H1 (cell line): Measurements from ENCODE around the gene NANOGP8. TPM values are rescaled to one million over a fixed set of nuclear protein-coding genes. Genes with fewer than 3 reads are reported as not detected.

Experiments used
- CTCF ChIA-PET: fragments of 300-600 bp; sonication (Branson Sonifier 250); formaldehyde crosslinking; loops from one replicate; lab custom pipeline; 2021; ENCODE audit not compliant: partially characterized antibody; lab: Charles Lee
- POLR2A ChIA-PET: fragments of 300-600 bp; sonication (Branson Sonifier 250); formaldehyde crosslinking; loops from one replicate; lab custom pipeline; 2021; ENCODE audit warnings: inconsistent platforms; ENCODE audit not compliant: partially characterized antibody; lab: Charles Lee
- DNase-seq, 2 experiments: peaks; one replicate each; pipeline versions ENCODE4 v3.0.0 to v3.0.0-alpha.2; 2010 to 2022; ENCODE audit warnings: low spot score in 2 of 2, low read depth in 1 of 2, mixed read lengths in 1 of 2
- FAIRE-seq: peaks from 2 replicates; lab custom pipeline; 2011; peaks lifted over from hg19 to GRCh38; lab: Jason Lieb, UNC
- H2AFZ ChIP-seq: 2 replicates; pipeline ENCODE4 v1.8.1; 2012; ENCODE audit warnings: low read length, inconsistent platforms
- H2AK5ac ChIP-seq: 2 replicates; pipeline ENCODE4 v1.6.1; 2013; ENCODE audit warnings: low read depth, low read length
- H2BK120ac ChIP-seq: replicated peaks from 2 replicates; pipeline ENCODE3; 2013; ENCODE audit warnings: low read depth, low read length, inconsistent platforms
- H2BK12ac ChIP-seq: 2 replicates; pipeline ENCODE4 v1.6.1; 2013; ENCODE audit warnings: low read depth, low read length
- H2BK15ac ChIP-seq: 2 replicates; pipeline ENCODE4 v1.6.1; 2013; ENCODE audit warnings: low read length
- H2BK20ac ChIP-seq: 2 replicates; pipeline ENCODE4 v1.6.1; 2013; ENCODE audit warnings: low read length
- H2BK5ac ChIP-seq: 2 replicates; pipeline ENCODE4 v1.6.1; 2013; ENCODE audit warnings: low read depth, low read length
- H3K14ac ChIP-seq: 2 replicates; pipeline ENCODE4 v1.6.1; 2013; ENCODE audit warnings: inconsistent platforms; ENCODE audit not compliant: insufficient read length
- H3K18ac ChIP-seq: 2 replicates; pipeline ENCODE4 v1.6.1; 2013; ENCODE audit warnings: low read length; ENCODE audit errors: extremely low read depth
- H3K23ac ChIP-seq: 2 replicates; pipeline ENCODE4 v1.6.1; 2013; ENCODE audit warnings: inconsistent platforms; ENCODE audit not compliant: insufficient read length
- H3K23me2 ChIP-seq: 2 replicates; pipeline ENCODE4 v1.6.1; 2013; ENCODE audit warnings: low read depth, low read length
- H3K27ac ChIP-seq: 2 replicates; pipeline ENCODE4 v1.6.1; 2011; ENCODE audit warnings: low read depth, low read length, inconsistent platforms
- H3K27me3 ChIP-seq, 4 experiments: replicated peaks in 1 of 4; 1 replicate in 1 of 4; 2 replicates in 3 of 4; pipeline versions ENCODE4 v1.6.1 to v1.8.1; 2011 to 2013; ENCODE audit warnings: low read length in 3 of 4, mild to moderate bottlenecking in 3 of 4, inconsistent platforms in 2 of 4, mixed read lengths in 2 of 4, moderate library complexity in 1 of 4; ENCODE audit not compliant: control insufficient read depth in 3 of 4, insufficient read depth in 3 of 4; ENCODE audit errors: extremely low read depth in 1 of 4
- H3K36me3 ChIP-seq, 4 experiments: 2 replicates each; pipeline versions ENCODE4 v1.6.1 to v1.8.1; 2011 to 2013; ENCODE audit warnings: mild to moderate bottlenecking in 4 of 4, low read length in 3 of 4, moderate library complexity in 2 of 4, control low read depth in 1 of 4, inconsistent platforms in 1 of 4; ENCODE audit not compliant: insufficient read depth in 4 of 4, control insufficient read depth in 2 of 4
- H3K4ac ChIP-seq: replicated peaks from 2 replicates; pipeline ENCODE3; 2013; ENCODE audit warnings: low read length, low read depth, mixed read lengths, inconsistent platforms; ENCODE audit not compliant: insufficient read length
- H3K4me1 ChIP-seq, 4 experiments: replicated peaks in 1 of 4; 1 replicate in 1 of 4; 2 replicates in 3 of 4; pipeline versions ENCODE4 v1.6.1 to v1.8.1; 2011 to 2013; ENCODE audit warnings: low read length in 3 of 4, inconsistent platforms in 2 of 4, mixed read lengths in 1 of 4; ENCODE audit not compliant: insufficient read depth in 4 of 4, control insufficient read depth in 3 of 4
- H3K4me2 ChIP-seq, 2 experiments: 2 replicates each; pipeline versions ENCODE4 v1.6.1 to v1.8.1; 2011 to 2013; ENCODE audit warnings: low read depth in 2 of 2, low read length in 2 of 2, control low read depth in 1 of 2, inconsistent platforms in 1 of 2, mild to moderate bottlenecking in 1 of 2; ENCODE audit not compliant: insufficient read depth in 1 of 2
- H3K4me3 ChIP-seq, 4 experiments: fragments of 200-600, 300-600 bp in 1 of 4; sonication (generic), shearing (Covaris generic), sonication (Bioruptor Twin) in 1 of 4; 2 replicates each; pipeline versions ENCODE4 v1.5.1 to v1.8.1; 2011 to 2016; ENCODE audit warnings: low read length in 4 of 4, low read depth in 3 of 4, control low read depth in 2 of 4, inconsistent platforms in 2 of 4, mild to moderate bottlenecking in 2 of 4, mixed read lengths in 1 of 4, moderate library complexity in 1 of 4; ENCODE audit not compliant: insufficient read depth in 2 of 4; ENCODE audit errors: extremely low read depth in 1 of 4
- H3K56ac ChIP-seq: replicated peaks from 2 replicates; pipeline ENCODE3; 2013; ENCODE audit warnings: low read depth, mild to moderate bottlenecking, mixed read lengths, low read length, inconsistent platforms; ENCODE audit not compliant: insufficient read length
- H3K79me1 ChIP-seq: 2 replicates; pipeline ENCODE4 v1.6.1; 2013; ENCODE audit warnings: low read depth, low read length, control low read depth
- H3K79me2 ChIP-seq, 2 experiments: 2 replicates each; pipeline versions ENCODE4 v1.6.1 to v1.8.1; 2012 to 2013; ENCODE audit warnings: low read length in 2 of 2, mild to moderate bottlenecking in 2 of 2, inconsistent platforms in 1 of 2; ENCODE audit not compliant: insufficient read depth in 2 of 2, control insufficient read depth in 1 of 2
- H3K9ac ChIP-seq, 4 experiments: replicated peaks in 1 of 4; 1 replicate in 1 of 4; 2 replicates in 3 of 4; pipeline versions ENCODE4 v1.6.1 to v1.8.1; 2011 to 2013; ENCODE audit warnings: low read depth in 3 of 4, low read length in 3 of 4, control low read depth in 2 of 4, mild to moderate bottlenecking in 2 of 4, moderate library complexity in 2 of 4, inconsistent platforms in 1 of 4; ENCODE audit errors: extremely low read depth in 1 of 4
- H3K9me3 ChIP-seq, 2 experiments: 2 replicates each; pipeline versions ENCODE4 v1.6.1 to v1.8.1; 2012 to 2013; ENCODE audit warnings: mild to moderate bottlenecking in 2 of 2, moderate library complexity in 2 of 2, control low read depth in 1 of 2, inconsistent platforms in 1 of 2, low read depth in 1 of 2, low read length in 1 of 2, mixed read lengths in 1 of 2; ENCODE audit not compliant: insufficient read depth in 2 of 2
- H4K20me1 ChIP-seq, 2 experiments: replicated peaks in 1 of 2; 2 replicates each; pipeline versions ENCODE3 to v1.8.1; 2011 to 2013; ENCODE audit warnings: inconsistent platforms in 2 of 2, low read length in 2 of 2, mild to moderate bottlenecking in 1 of 2; ENCODE audit not compliant: insufficient read depth in 2 of 2, control insufficient read depth in 1 of 2
- H4K5ac ChIP-seq: 2 replicates; pipeline ENCODE4 v1.6.1; 2013; ENCODE audit warnings: low read length, low read depth, mixed read lengths, inconsistent platforms; ENCODE audit not compliant: insufficient read length
- H4K8ac ChIP-seq: 2 replicates; pipeline ENCODE4 v1.8.0; 2013; ENCODE audit warnings: mild to moderate bottlenecking, moderate library complexity, low read length, inconsistent platforms; ENCODE audit not compliant: insufficient read depth; ENCODE audit errors: extremely low read depth
- H4K91ac ChIP-seq: replicated peaks from 2 replicates; pipeline ENCODE3; 2013; ENCODE audit warnings: low read length, mixed read lengths, inconsistent platforms; ENCODE audit not compliant: insufficient read length
- ASH2L ChIP-seq: fragments of 200-600, 300-600 bp; sonication (generic); IDR thresholded peaks from one replicate; pipeline ENCODE4 v1.7.1; 2017; ENCODE audit warnings: low read length
- CBX5 ChIP-seq: fragments of 300-800, 300-1000 bp; sonication (generic); IDR thresholded peaks from 2 replicates; pipeline ENCODE4 v1.7.1; 2016; ENCODE audit warnings: antibody characterized with exemption, low read length, low read depth
- CHD1 ChIP-seq: IDR thresholded peaks from 2 replicates; pipeline ENCODE4 v1.6.1; 2012; ENCODE audit warnings: low read depth, low read length, improper control_type of control experiment
- GTF2F1 ChIP-seq: IDR thresholded peaks from 2 replicates; pipeline ENCODE4 v1.6.1; 2012; ENCODE audit warnings: low read depth, low read length, improper control_type of control experiment, borderline replicate concordance
- JUN ChIP-seq: IDR thresholded peaks from 2 replicates; pipeline ENCODE4 v1.6.1; 2011; ENCODE audit warnings: low read depth, mild to moderate bottlenecking, improper control_type of control experiment, low read length
- KDM1A ChIP-seq: fragments of 200-600, 300-600 bp; sonication (generic); IDR thresholded peaks from 2 replicates; pipeline ENCODE4 v1.7.1; 2016; ENCODE audit warnings: mild to moderate bottlenecking, low read length, borderline replicate concordance
- KDM5A ChIP-seq: fragments of 200-600 bp; IDR thresholded peaks from 2 replicates; pipeline ENCODE4 v1.7.1; 2012; ENCODE audit warnings: mild to moderate bottlenecking, low read length, inconsistent platforms, mixed read lengths
- POLR2AphosphoS5 ChIP-seq: IDR thresholded peaks from 2 replicates; pipeline ENCODE4 v1.6.1; 2011; ENCODE audit warnings: low read depth, low read length
- SIX5 ChIP-seq: IDR thresholded peaks from 2 replicates; pipeline ENCODE4 v1.6.1; 2011; ENCODE audit warnings: mild to moderate bottlenecking, low read depth, low read length
- TAF1 ChIP-seq: IDR thresholded peaks from 2 replicates; pipeline ENCODE4 v1.6.1; 2011; ENCODE audit warnings: mild to moderate bottlenecking, low read depth, low read length
- TAF7 ChIP-seq: optimal IDR thresholded peaks from 2 replicates; pipeline ENCODE3; 2011; ENCODE audit warnings: low read depth, mild to moderate bottlenecking, inconsistent platforms, low read length, moderate library complexity, borderline replicate concordance
- TBP ChIP-seq: IDR thresholded peaks from 2 replicates; pipeline ENCODE4 v1.6.1; 2011; ENCODE audit warnings: low read depth, low read length, improper control_type of control experiment
- polyA plus RNA-seq, 7 experiments: library from polyadenylated mRNA; depleted of rRNA in 3 of 7; stranded (reverse) in 5 of 7; unstranded in 2 of 7; fragments of >200 nt in 5 of 7; fragments of 200-250 nt in 2 of 7; gene quantifications; 1 replicate in 5 of 7; 2 replicates in 1 of 7; 4 replicates in 1 of 7; pipeline versions ENCODE4 v1.2.1 to v1.2.3, GENCODE V29; 2011 to 2013; ENCODE audit warnings: missing spikeins in 2 of 7, mixed read lengths in 2 of 7
- total RNA-seq: library from RNA; stranded (reverse); fragmentation: NEBNext Ultra II Directional; extraction: Animal tissue kit (Norgen Biotek cat#: 25700); gene quantifications from 2 replicates; pipeline ENCODE4 v1.2.1, GENCODE V29; 2021
- TF ChIP-seq, protein P1 (sequence below): IDR thresholded peaks from 2 replicates; pipeline ENCODE4 v1.6.1; 2012; ENCODE audit warnings: inconsistent platforms

The NANOGP8 gene
- total and polyA plus RNA-seq, 2 of the 8 experiments (the other 6 are each of a cell fraction or from before 2014, with no cell fraction given) = 23.3 to 40.6 TPM

DNA sequence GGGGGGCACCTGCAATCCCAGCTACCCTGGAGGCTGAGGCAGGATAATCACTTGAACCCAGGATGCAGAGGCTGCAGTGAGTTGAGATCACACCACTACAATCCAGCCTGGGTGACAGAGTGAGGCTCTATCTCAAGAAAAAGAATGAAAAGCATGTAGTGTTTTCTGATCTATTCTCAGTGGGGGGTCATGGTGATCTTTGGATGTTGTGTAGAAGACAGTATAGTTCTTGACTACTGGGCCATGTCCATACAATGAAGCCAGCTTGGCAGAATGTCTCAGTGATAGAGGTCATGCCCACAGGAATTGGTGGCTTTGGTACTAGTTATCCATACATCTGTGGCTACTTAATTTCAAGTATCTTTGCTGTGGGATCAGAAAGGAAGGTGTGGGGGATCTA lies 26.8 kb upstream of the NANOGP8 start:
- Histone ChIP-seq H4K91ac (no peak overlapping the region), H3K79me2 (no peaks in the 10 kb centered on the region), H2BK120ac (no peak overlapping the region), H2BK12ac (no peak overlapping the region), H3K4me3 (no peak overlapping the region), H3K4me1 (no peaks in the 10 kb centered on the region), H2BK20ac (no peak overlapping the region), H3K4ac (no peak overlapping the region), H3K23ac (no peak overlapping the region), H4K8ac (no peak overlapping the region), H2BK15ac (no peak overlapping the region), H3K56ac (no peak overlapping the region), H2AFZ (no peak overlapping the region), H2AK5ac (no peak overlapping the region), H3K23me2 (no peaks in the 10 kb centered on the region), H3K27ac (no peak overlapping the region), H3K27me3 (no peaks in the 10 kb centered on the region), H3K9me3 (no peaks in the 10 kb centered on the region), H2BK5ac (no peak overlapping the region), H3K79me1 (no peaks in the 10 kb centered on the region; the same call in 1 of the 2 replicates), H3K9ac (no peak overlapping the region; a peak in 1 of 7 replicates), H4K20me1 (no peaks in the 10 kb centered on the region), H4K5ac (no peak overlapping the region), H3K4me2 (no peak overlapping the region), H3K36me3 (no peaks in the 10 kb centered on the region), H3K18ac (no peak overlapping the region), H3K14ac (no peak overlapping the region)
- ChIA-PET POLR2A (no interaction called here), CTCF (no interaction called here)
- no peak for FAIRE-seq
- DNase-seq = no peak
- no peak for TF ChIP-seq KDM1A
- TF ChIP-seq TAF7 = no peak
- no peak for TF ChIP-seq CBX5
- TF ChIP-seq TBP = no peak
- no peak for TF ChIP-seq KDM5A
- TF ChIP-seq SIX5 = no peak
- no peak for TF ChIP-seq GTF2F1
- no peak for TF ChIP-seq ASH2L
- no peak for TF ChIP-seq POLR2AphosphoS5
- TF ChIP-seq JUN = no peak
- no peak for TF ChIP-seq TAF1
- TF ChIP-seq CHD1 = no peak
- TF ChIP-seq, protein P1, sequence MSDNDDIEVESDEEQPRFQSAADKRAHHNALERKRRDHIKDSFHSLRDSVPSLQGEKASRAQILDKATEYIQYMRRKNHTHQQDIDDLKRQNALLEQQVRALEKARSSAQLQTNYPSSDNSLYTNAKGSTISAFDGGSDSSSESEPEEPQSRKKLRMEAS = no peak
